Trophoblast cell (in vitro differentiated cells and primary cell): Measurements from ENCODE around the gene TMEM198.
A peak's percentile ranks its signal among the peaks of the same experiment; 100 is the strongest.

Experiments
- DNase-seq, 2 donors: peaks; one replicate each; pipeline ENCODE4 v3.0.0-alpha.2; 2016
- H2AFZ ChIP-seq: 2 replicates; pipeline ENCODE4 v1.6.1; 2013; ENCODE audit warnings: low read length, moderate library complexity, mild to moderate bottlenecking; ENCODE audit not compliant: insufficient read depth, poor library complexity
- H2AK5ac ChIP-seq: 2 replicates; pipeline ENCODE4 v1.6.1; 2013; ENCODE audit warnings: mild to moderate bottlenecking, low read length
- H2BK120ac ChIP-seq: 2 replicates; pipeline ENCODE4 v1.6.1; 2013; ENCODE audit warnings: low read length, mild to moderate bottlenecking, moderate library complexity; ENCODE audit not compliant: insufficient read depth, poor library complexity
- H2BK12ac ChIP-seq: 2 replicates; pipeline ENCODE4 v1.6.1; 2013; ENCODE audit warnings: mild to moderate bottlenecking, low read length, moderate library complexity
- H2BK5ac ChIP-seq: 2 replicates; pipeline ENCODE4 v1.6.1; 2013; ENCODE audit warnings: low read length, low read depth, moderate library complexity, mild to moderate bottlenecking; ENCODE audit not compliant: poor library complexity
- H3K14ac ChIP-seq: 2 replicates; pipeline ENCODE4 v1.6.1; 2013; ENCODE audit warnings: mild to moderate bottlenecking, low read length
- H3K18ac ChIP-seq: 2 replicates; pipeline ENCODE4 v1.6.1; 2013; ENCODE audit warnings: mild to moderate bottlenecking, low read length
- H3K23ac ChIP-seq: 2 replicates; pipeline ENCODE4 v1.6.1; 2013; ENCODE audit warnings: low read length
- H3K27ac ChIP-seq: 2 replicates; pipeline ENCODE4 v1.5.1; 2013; ENCODE audit warnings: low read depth, mild to moderate bottlenecking, inconsistent platforms, low read length, moderate library complexity
- H3K27me3 ChIP-seq: 2 replicates; pipeline ENCODE4 v1.6.1; 2013; ENCODE audit warnings: inconsistent platforms, mild to moderate bottlenecking, low read length, moderate library complexity; ENCODE audit not compliant: insufficient read depth
- H3K36me3 ChIP-seq, 2 experiments: 1 replicate in 1 of 2; 2 replicates in 1 of 2; pipeline ENCODE4 v1.6.1; 2013; ENCODE audit warnings: low read length in 2 of 2, mild to moderate bottlenecking in 2 of 2, moderate library complexity in 1 of 2; ENCODE audit not compliant: insufficient read depth in 2 of 2, control insufficient read depth in 1 of 2
- H3K4ac ChIP-seq: 2 replicates; pipeline ENCODE4 v1.6.1; 2013; ENCODE audit warnings: low read depth, mild to moderate bottlenecking, low read length, moderate library complexity
- H3K4me1 ChIP-seq, 2 experiments: 1 replicate in 1 of 2; 2 replicates in 1 of 2; pipeline ENCODE4 v1.6.1; 2013; ENCODE audit warnings: low read length in 2 of 2, mild to moderate bottlenecking in 2 of 2, moderate library complexity in 1 of 2; ENCODE audit not compliant: insufficient read depth in 2 of 2, control insufficient read depth in 1 of 2
- H3K4me2 ChIP-seq: 2 replicates; pipeline ENCODE4 v1.6.1; 2013; ENCODE audit warnings: inconsistent platforms, mild to moderate bottlenecking, low read length, moderate library complexity
- H3K4me3 ChIP-seq: 2 replicates; pipeline ENCODE4 v1.5.1; 2013; ENCODE audit warnings: mild to moderate bottlenecking, low read depth, low read length, inconsistent platforms
- H3K79me1 ChIP-seq: one replicate; pipeline ENCODE4 v1.6.1; 2013; ENCODE audit warnings: low read length
- H3K79me2 ChIP-seq: 2 replicates; pipeline ENCODE4 v1.6.1; 2013; ENCODE audit warnings: low read length, mild to moderate bottlenecking; ENCODE audit not compliant: control insufficient read depth, insufficient read depth, poor library complexity
- H3K9ac ChIP-seq: 2 replicates; pipeline ENCODE4 v1.6.1; 2013; ENCODE audit warnings: mild to moderate bottlenecking, low read length
- H3K9me3 ChIP-seq: 2 replicates; pipeline ENCODE4 v1.6.1; 2013; ENCODE audit warnings: low read depth, mild to moderate bottlenecking, control low read depth, inconsistent platforms, low read length; ENCODE audit not compliant: insufficient read depth
- H4K12ac ChIP-seq: 2 replicates; pipeline ENCODE4 v1.6.1; 2013; ENCODE audit warnings: low read depth, mild to moderate bottlenecking, low read length, moderate library complexity
- H4K8ac ChIP-seq: 2 replicates; pipeline ENCODE4 v1.6.1; 2013; ENCODE audit warnings: low read depth, mild to moderate bottlenecking, low read length, moderate library complexity
- H4K91ac ChIP-seq: one replicate; pipeline ENCODE4 v1.6.1; 2013; ENCODE audit warnings: low read depth, mild to moderate bottlenecking, low read length, moderate library complexity
- WGBS: extraction: QIAGEN DNeasy Blood & Tissue Kit; methylation state at CpG from one replicate; pipeline ENCODE4 v1.1.7; 2013; ENCODE audit warnings: missing lambda C conversion rate; ENCODE audit not compliant: insufficient read length, insufficient coverage; ENCODE audit errors: extremely low coverage; 5-methylcytosine and 5-hydroxymethylcytosine counted together

TMEM198 gene

GRCh38 chr2:219532378-219532649 lies 11.5 kb upstream of the TMEM198 start:
- H3K18ac ChIP-seq: no peak overlapping the region
- no peak overlapping the region for H4K91ac ChIP-seq
- H3K4me1 ChIP-seq: peaks cover 0 to 4% of the 10 kb centered on the region in 2 experiments
- no peak overlapping the region for H3K23ac ChIP-seq
- H3K9ac ChIP-seq: no peak overlapping the region
- DNase-seq: peak in 1 of 2 donors; percentile 17
- no peak overlapping the region for H4K8ac ChIP-seq
- H3K79me2 ChIP-seq: no peaks in the 10 kb centered on the region
- H2BK5ac ChIP-seq: no peak overlapping the region
- H3K4me3 ChIP-seq: no peak overlapping the region
- no peak overlapping the region for H2AK5ac ChIP-seq
- H3K9me3 ChIP-seq: peaks cover 3% of the 10 kb centered on the region
- peaks cover under 1% of the 10 kb centered on the region for H3K79me1 ChIP-seq
- H3K14ac ChIP-seq: no peak overlapping the region
- no peak overlapping the region for H3K27ac ChIP-seq
- H2BK12ac ChIP-seq: no peak overlapping the region
- no peak overlapping the region for H4K12ac ChIP-seq
- no CpG with 5 or more reads among the region's 8 CpGs for WGBS
- H2AFZ ChIP-seq: no peak overlapping the region
- no peak overlapping the region for H2BK120ac ChIP-seq
- H3K4me2 ChIP-seq: no peak overlapping the region
- H3K27me3 ChIP-seq: peaks cover 9% of the 10 kb centered on the region
- no peak overlapping the region for H3K4ac ChIP-seq
- H3K36me3 ChIP-seq: no peaks in the 10 kb centered on the region

- DNase-seq: no peak
- peaks cover 3% of the 10 kb centered on the region for H3K9me3 ChIP-seq
- H3K27me3 ChIP-seq: peaks cover 6% of the 10 kb centered on the region
- no peak overlapping the region for H4K12ac ChIP-seq
- H3K9ac ChIP-seq: no peak overlapping the region
- H4K8ac ChIP-seq: no peak overlapping the region
- no peak overlapping the region for H2AK5ac ChIP-seq
- H2BK5ac ChIP-seq: no peak overlapping the region
- H3K4me1 ChIP-seq: peaks cover 5 to 13% of the 10 kb centered on the region in 2 experiments
- H2BK12ac ChIP-seq: no peak overlapping the region
- H2AFZ ChIP-seq: no peak overlapping the region
- H3K14ac ChIP-seq: no peak overlapping the region
- H3K27ac ChIP-seq: no peak overlapping the region
- H3K4me2 ChIP-seq: no peak overlapping the region
- no peak overlapping the region for H3K4me3 ChIP-seq
- no peak overlapping the region for H3K23ac ChIP-seq
- no peak overlapping the region for H3K18ac ChIP-seq
- H3K4ac ChIP-seq: no peak overlapping the region
- H3K36me3 ChIP-seq: peaks cover 7 to 9% of the 10 kb centered on the region in 2 experiments
- H4K91ac ChIP-seq: no peak overlapping the region
- H2BK120ac ChIP-seq: no peak overlapping the region
- peaks cover 2% of the 10 kb centered on the region for H3K79me1 ChIP-seq
- no CpG with 5 or more reads among the region's 6 CpGs for WGBS
- no peaks in the 10 kb centered on the region for H3K79me2 ChIP-seq
These were observed 9.7 kb upstream of the TMEM198 start for GRCh38 chr2:219533930-219534661.

- Histone ChIP-seq H3K79me2 (no peaks in the 10 kb centered on the region), H3K27me3 (no peaks in the 10 kb centered on the region), H4K8ac (no peak overlapping the region), H3K4ac (no peak overlapping the region), H2BK12ac (no peak overlapping the region), H3K79me1 (peaks cover 2% of the 10 kb centered on the region), H3K36me3 (peaks cover 29 to 31% of the 10 kb centered on the region in 2 experiments), H3K4me1 (peaks cover 5 to 13% of the 10 kb centered on the region in 2 experiments), H3K14ac (no peak overlapping the region), H2BK120ac (no peak overlapping the region), H2AK5ac (no peak overlapping the region), H3K27ac (no peak overlapping the region), H4K12ac (no peak overlapping the region), H4K91ac (no peak overlapping the region), H3K9me3 (peaks cover 3% of the 10 kb centered on the region), H3K18ac (no peak overlapping the region), H2BK5ac (no peak overlapping the region), H3K4me2 (no peak overlapping the region), H3K9ac (no peak overlapping the region), H3K4me3 (no peak overlapping the region), H3K23ac (no peak overlapping the region), H2AFZ (no peak overlapping the region)
- WGBS: no CpG with 5 or more reads among the region's 16 CpGs
- no peak for DNase-seq
These were observed 7.4 kb upstream of the TMEM198 start for GRCh38 chr2:219536425-219536824.

GRCh38 chr2:219536967-219537366 lies 6.9 kb upstream of the TMEM198 start:
- no peak overlapping the region for H3K18ac ChIP-seq
- H2AFZ ChIP-seq: no peak overlapping the region
- no peak overlapping the region for H3K4me2 ChIP-seq

More at GRCh38 chr2:219536967-219537366, 6.9 kb upstream of the TMEM198 start:
- H3K36me3 ChIP-seq: peaks cover 31 to 33% of the 10 kb centered on the region in 2 experiments
- peaks cover 2% of the 10 kb centered on the region for H3K79me1 ChIP-seq
- no peak overlapping the region for H4K8ac ChIP-seq
- no CpG with 5 or more reads among the region's 9 CpGs for WGBS
- peaks cover 1% of the 10 kb centered on the region for H3K79me2 ChIP-seq
- H4K91ac ChIP-seq: peak overlapping the region; percentile 21
- no peak overlapping the region for H3K27ac ChIP-seq
- H4K12ac ChIP-seq: no peak overlapping the region
- no peak overlapping the region for H3K4ac ChIP-seq
- no peak overlapping the region for H2BK12ac ChIP-seq
- H3K27me3 ChIP-seq: no peaks in the 10 kb centered on the region
- H3K4me3 ChIP-seq: no peak overlapping the region
- H3K9me3 ChIP-seq: no peaks in the 10 kb centered on the region
- no peak overlapping the region for H3K9ac ChIP-seq
- H3K4me1 ChIP-seq: peaks cover 7 to 17% of the 10 kb centered on the region in 2 experiments
- H2BK120ac ChIP-seq: no peak overlapping the region
- H3K14ac ChIP-seq: no peak overlapping the region
- H3K23ac ChIP-seq: no peak overlapping the region
- DNase-seq: no peak
- H2AK5ac ChIP-seq: no peak overlapping the region
- H2BK5ac ChIP-seq: no peak overlapping the region
